Fibroblast of pulmonary artery (primary cell): Measurements from ENCODE around the gene SLC35A5.
A peak's percentile ranks its signal among the peaks of the same experiment; 100 is the strongest.

ENCODE experiments used
- DNase-seq: peaks from one replicate; pipeline ENCODE4 v3.0.0-alpha.2; 2010; ENCODE audit warnings: low read depth
- H3K4me3 ChIP-seq: replicated peaks from 2 replicates; pipeline ENCODE4 v1.5.1; 2011; ENCODE audit warnings: low read depth, mild to moderate bottlenecking, control low read depth, low read length, moderate library complexity
- TF ChIP-seq, protein P1 (sequence below): IDR thresholded peaks from 2 replicates; pipeline ENCODE4 v1.5.1; 2011; ENCODE audit warnings: mild to moderate bottlenecking, control low read depth, low read length, inconsistent platforms; ENCODE audit errors: missing control alignments

Gene SLC35A5

DNA sequence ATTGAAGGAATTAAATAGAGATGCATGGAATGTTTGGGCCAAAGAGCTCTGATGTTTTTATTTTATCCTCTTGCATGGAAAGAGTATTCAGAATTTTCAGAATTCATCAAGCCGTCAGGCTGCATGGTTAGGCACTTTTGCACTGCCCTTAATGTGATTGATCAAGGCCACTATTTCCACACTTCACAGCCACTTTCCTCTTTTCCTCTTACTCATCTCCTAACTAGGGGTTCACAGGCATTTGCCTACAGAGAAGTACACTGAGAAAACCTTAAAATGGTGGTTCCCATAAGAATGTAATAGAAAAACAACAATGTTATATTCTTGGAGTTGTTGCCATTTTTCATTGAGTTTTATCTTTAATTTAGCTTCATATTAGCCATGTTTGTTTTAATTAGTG lies 10.9 kb downstream of the SLC35A5 start:
- no peak for DNase-seq
- no peak overlapping the region for H3K4me3 ChIP-seq
- TF ChIP-seq, protein P1, sequence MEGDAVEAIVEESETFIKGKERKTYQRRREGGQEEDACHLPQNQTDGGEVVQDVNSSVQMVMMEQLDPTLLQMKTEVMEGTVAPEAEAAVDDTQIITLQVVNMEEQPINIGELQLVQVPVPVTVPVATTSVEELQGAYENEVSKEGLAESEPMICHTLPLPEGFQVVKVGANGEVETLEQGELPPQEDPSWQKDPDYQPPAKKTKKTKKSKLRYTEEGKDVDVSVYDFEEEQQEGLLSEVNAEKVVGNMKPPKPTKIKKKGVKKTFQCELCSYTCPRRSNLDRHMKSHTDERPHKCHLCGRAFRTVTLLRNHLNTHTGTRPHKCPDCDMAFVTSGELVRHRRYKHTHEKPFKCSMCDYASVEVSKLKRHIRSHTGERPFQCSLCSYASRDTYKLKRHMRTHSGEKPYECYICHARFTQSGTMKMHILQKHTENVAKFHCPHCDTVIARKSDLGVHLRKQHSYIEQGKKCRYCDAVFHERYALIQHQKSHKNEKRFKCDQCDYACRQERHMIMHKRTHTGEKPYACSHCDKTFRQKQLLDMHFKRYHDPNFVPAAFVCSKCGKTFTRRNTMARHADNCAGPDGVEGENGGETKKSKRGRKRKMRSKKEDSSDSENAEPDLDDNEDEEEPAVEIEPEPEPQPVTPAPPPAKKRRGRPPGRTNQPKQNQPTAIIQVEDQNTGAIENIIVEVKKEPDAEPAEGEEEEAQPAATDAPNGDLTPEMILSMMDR = no peak

DNA sequence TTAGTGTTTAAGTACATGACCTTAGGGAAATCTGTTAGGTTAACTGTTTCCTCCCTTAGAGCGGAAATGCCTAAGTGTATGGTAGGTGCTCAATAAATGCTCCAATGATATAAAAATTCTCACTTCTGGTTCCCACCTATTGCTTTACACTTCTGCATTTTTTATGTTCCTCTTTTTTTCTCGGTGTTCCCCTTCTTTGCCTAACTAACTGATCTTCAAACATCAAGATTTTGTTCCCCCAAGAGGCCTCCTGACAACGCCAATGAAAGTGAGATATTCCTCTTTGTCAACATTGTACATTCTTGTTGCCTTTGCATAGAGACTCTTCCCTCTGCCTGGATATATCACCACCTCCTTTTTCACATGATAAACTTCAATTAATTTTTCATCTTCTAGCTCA lies 17.4 kb downstream of the SLC35A5 start:
- no peak for DNase-seq
- TF ChIP-seq, protein P1 = no peak
- no peak overlapping the region for H3K4me3 ChIP-seq

DNA sequence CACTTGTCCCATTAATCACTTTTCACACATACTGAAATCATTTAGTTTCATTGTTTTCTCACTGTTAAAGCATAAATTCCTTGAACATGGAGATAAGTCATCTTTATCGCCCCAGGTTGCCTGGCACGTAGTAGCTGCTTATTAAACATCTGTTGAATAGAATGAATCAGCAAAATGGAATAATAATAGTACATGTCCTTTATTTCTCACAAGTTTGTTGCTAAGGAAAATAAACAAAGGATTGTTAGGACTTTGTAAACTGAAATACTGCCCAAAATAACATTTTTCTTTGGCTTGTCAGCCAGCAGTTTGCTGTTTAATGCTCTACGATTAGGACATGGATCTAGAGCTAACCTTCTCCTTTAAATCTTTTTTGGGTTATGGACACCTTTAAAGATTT lies 17.9 kb downstream of the SLC35A5 start:
- DNase-seq = peak; percentile 59
- TF ChIP-seq, protein P1 = no peak
- no peak overlapping the region for H3K4me3 ChIP-seq

DNA sequence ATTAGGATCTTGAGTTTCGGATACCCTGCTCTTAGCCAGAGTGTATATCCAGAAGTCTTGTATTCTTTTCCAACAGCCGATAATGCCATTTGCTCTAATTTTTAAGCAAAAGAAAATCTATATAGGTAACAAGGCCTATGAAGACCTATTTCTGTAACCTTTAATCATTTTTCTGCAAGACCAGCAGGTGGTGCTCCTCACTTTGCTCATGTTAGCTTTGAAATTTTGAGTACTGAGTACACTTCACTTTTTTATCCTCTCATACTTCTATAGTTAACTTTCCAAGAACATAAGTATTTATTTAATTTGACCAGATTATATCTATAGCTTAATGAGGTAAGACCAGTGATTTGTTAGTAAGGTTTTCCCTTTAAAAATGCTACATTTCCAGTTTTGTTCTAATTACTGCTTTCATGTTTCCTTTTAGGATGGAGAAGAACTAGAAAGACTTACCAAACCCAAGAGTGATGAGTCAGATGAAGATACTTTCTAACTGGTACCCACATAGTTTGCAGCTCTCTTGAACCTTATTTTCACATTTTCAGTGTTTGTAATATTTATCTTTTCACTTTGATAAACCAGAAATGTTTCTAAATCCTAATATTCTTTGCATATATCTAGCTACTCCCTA lies 20.5 kb downstream of the SLC35A5 start:
- no peak overlapping the region for H3K4me3 ChIP-seq
- peak; percentile 88 for DNase-seq
- TF ChIP-seq, protein P1 = peak; percentile 73

DNA sequence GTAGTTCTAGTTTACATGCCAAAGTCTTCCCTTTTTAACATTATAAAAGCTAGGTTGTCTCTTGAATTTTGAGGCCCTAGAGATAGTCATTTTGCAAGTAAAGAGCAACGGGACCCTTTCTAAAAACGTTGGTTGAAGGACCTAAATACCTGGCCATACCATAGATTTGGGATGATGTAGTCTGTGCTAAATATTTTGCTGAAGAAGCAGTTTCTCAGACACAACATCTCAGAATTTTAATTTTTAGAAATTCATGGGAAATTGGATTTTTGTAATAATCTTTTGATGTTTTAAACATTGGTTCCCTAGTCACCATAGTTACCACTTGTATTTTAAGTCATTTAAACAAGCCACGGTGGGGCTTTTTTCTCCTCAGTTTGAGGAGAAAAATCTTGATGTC lies 21.3 kb downstream of the SLC35A5 start:
- DNase-seq = no peak
- TF ChIP-seq, protein P1 = no peak
- H3K4me3 ChIP-seq = no peak overlapping the region

DNA sequence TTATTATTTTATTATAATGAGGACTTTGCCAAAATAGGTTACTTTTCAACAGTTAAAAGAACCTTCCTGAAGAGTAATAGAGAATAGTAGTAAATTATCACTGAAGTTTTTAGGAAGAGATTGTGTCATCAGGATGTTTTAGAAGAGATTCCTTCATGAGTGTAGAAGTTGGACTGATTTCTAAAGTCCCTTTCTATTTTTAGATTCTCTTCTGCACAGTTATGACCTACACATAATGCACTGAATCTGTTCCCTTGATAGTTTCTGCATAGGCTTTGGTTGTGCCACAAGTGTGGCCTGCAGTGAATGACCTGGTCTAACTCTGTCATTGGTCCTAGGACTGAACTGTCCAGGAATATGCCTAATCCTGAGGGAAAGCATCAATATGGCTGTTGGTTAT lies 23.9 kb downstream of the SLC35A5 start:
- TF ChIP-seq, protein P1 = no peak
- no peak overlapping the region for H3K4me3 ChIP-seq
- DNase-seq = no peak

DNA sequence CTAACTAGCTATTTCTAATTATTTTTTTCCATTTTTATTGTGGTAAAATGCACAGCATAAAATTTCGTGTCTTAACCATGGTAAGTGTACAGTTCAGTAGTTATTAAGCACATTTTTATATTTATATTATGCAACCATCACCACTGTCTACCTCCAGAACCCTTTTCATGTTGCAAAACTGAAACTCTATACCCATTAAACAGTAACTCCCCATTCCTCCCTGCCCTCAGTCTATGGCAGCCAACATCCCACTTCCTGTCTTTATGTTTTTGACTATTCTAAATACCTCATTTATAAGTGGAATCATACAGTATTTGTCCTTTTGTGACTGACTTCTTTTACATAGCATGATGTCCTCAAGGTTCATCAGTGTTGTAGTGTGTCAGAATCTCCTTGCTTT lies 25.5 kb downstream of the SLC35A5 start:
- DNase-seq = peak; percentile 30
- no peak overlapping the region for H3K4me3 ChIP-seq
- TF ChIP-seq, protein P1 = no peak
